Naive thymus-derived CD8-positive, alpha-beta T cell (primary cell): ENCODE data around the gene SLF1. TPM values are rescaled to one million over a fixed set of nuclear protein-coding genes. Genes with fewer than 3 reads are reported as not detected.

Experiments used
- ATAC-seq, 2 donors: fragments of 150-1000 bp; cut with Tn5 transposase in 1 of 2; sonication (Bioruptor Pico), chemical (Tn5 transposase) in 1 of 2; 1 replicate in 1 of 2; 2 replicates in 1 of 2; pipeline ENCODE4 v1.10.0; 2021; ENCODE audit warnings: mild to moderate bottlenecking in 2 of 2, moderate library complexity in 2 of 2
- POLR2A ChIA-PET: fragments of 350-600 bp; sonication (Branson Sonifier 250); formaldehyde crosslinking; loops from one replicate; lab custom pipeline; 2021; ENCODE audit warnings: antibody characterized with exemption; lab: Charles Lee
- DNase-seq, 10 donors: peaks; one replicate each; pipeline versions ENCODE4 v3.0.0 to v3.0.0-alpha.2; 2020 to 2022
- H3K27ac Mint-ChIP-seq, 10 donors: one replicate each; pipeline ENCODE4 v1.8.0; 2020 to 2022; ENCODE audit warnings: mild to moderate bottlenecking in 10 of 10, mixed read lengths in 10 of 10, moderate library complexity in 4 of 10, inconsistent platforms in 1 of 10
- H3K27me3 Mint-ChIP-seq, 5 donors: one replicate each; pipeline ENCODE4 v1.8.0; 2021 to 2022; ENCODE audit warnings: mixed read lengths in 5 of 5
- H3K36me3 Mint-ChIP-seq, 3 donors: one replicate each; pipeline ENCODE4 v1.8.0; 2020 to 2022; ENCODE audit warnings: mixed read lengths in 3 of 3, mild to moderate bottlenecking in 2 of 3, inconsistent platforms in 1 of 3
- H3K4me1 Mint-ChIP-seq, 4 donors: one replicate each; pipeline ENCODE4 v1.8.0; 2021 to 2022; ENCODE audit warnings: mixed read lengths in 4 of 4
- H3K4me3 Mint-ChIP-seq, 10 donors: one replicate each; pipeline ENCODE4 v1.8.0; 2020 to 2022; ENCODE audit warnings: mild to moderate bottlenecking in 10 of 10, mixed read lengths in 10 of 10, moderate library complexity in 6 of 10, inconsistent platforms in 1 of 10
- H3K9me3 Mint-ChIP-seq, 9 donors: one replicate each; pipeline ENCODE4 v1.8.0; 2020 to 2022; ENCODE audit warnings: mixed read lengths in 9 of 9, mild to moderate bottlenecking in 3 of 9, inconsistent platforms in 1 of 9, moderate library complexity in 1 of 9
- polyA plus RNA-seq, 3 donors: library from polyadenylated mRNA; unstranded; fragments of 300-500 nt; fragmentation: Illumina TruSeq; gene quantifications; one replicate each; pipeline ENCODE4 v1.2.3, GENCODE V29; 2021
- total RNA-seq, 8 experiments: library from RNA in 2 of 8; stranded (reverse) in 2 of 8; gene quantifications; one replicate each; pipeline ENCODE4 v1.2.3 and lab custom pipeline; 2021 to 2026

SLF1 gene
- total and polyA plus RNA-seq, 5 experiments from 2014 or later = 3.3 to 12.4 (median 7.9) TPM

- H3K27me3 Mint-ChIP-seq = no peaks in the 10 kb centered on the region
- no peaks in the 10 kb centered on the region for H3K36me3 Mint-ChIP-seq
- ATAC-seq (no peak), DNase-seq (no peak)
- no peak overlapping the region for H3K27ac Mint-ChIP-seq
- H3K9me3 Mint-ChIP-seq = no peaks in the 10 kb centered on the region
- H3K4me1 Mint-ChIP-seq = peaks cover 9 to 49% (median 38%) of the 10 kb centered on the region in 4 donors
- H3K4me3 Mint-ChIP-seq = peak overlapping the region in 1 of 10 donors; percentile 17
- POLR2A ChIA-PET = no interaction called here
Measured at GRCh38 chr5:94621763-94622162, 3.3 kb downstream of the SLF1 start.

GRCh38 chr5:94623011-94623410 lies 4.5 kb downstream of the SLF1 start:
- peak overlapping the region in 1 of 10 donors; percentile 53 for H3K27ac Mint-ChIP-seq
- H3K9me3 Mint-ChIP-seq = no peaks in the 10 kb centered on the region
- peaks cover 5 to 41% (median 30%) of the 10 kb centered on the region in 4 donors for H3K4me1 Mint-ChIP-seq
- ATAC-seq (no peak), DNase-seq (no peak)
- no peaks in the 10 kb centered on the region for H3K36me3 Mint-ChIP-seq
- POLR2A ChIA-PET = no interaction called here
- peak overlapping the region in 1 of 10 donors; percentile 25 for H3K4me3 Mint-ChIP-seq
- H3K27me3 Mint-ChIP-seq = no peaks in the 10 kb centered on the region

- Mint-ChIP-seq H3K27ac (no peak overlapping the region), H3K27me3 (no peaks in the 10 kb centered on the region), H3K4me1 (peaks cover 5 to 39% (median 26%) of the 10 kb centered on the region in 4 donors), H3K4me3 (no peak overlapping the region), H3K36me3 (peaks cover 0 to 3% (median 0%) of the 10 kb centered on the region in 3 donors), H3K9me3 (no peaks in the 10 kb centered on the region)
- POLR2A ChIA-PET = no interaction called here
- DNase-seq (no peak), ATAC-seq (no peak)
Measured at GRCh38 chr5:94623877-94624276, 5.4 kb downstream of the SLF1 start.

- Mint-ChIP-seq H3K36me3 (peaks cover 0 to 28% (median 20%) of the 10 kb centered on the region in 3 donors), H3K27me3 (no peaks in the 10 kb centered on the region), H3K4me1 (peaks cover 4 to 23% (median 11%) of the 10 kb centered on the region in 4 donors), H3K4me3 (no peak overlapping the region), H3K9me3 (no peaks in the 10 kb centered on the region), H3K27ac (no peak overlapping the region)
- POLR2A ChIA-PET = no interaction called here
- ATAC-seq (no peak), DNase-seq (no peak)
Measured at GRCh38 chr5:94627191-94627590, 8.7 kb downstream of the SLF1 start.

GRCh38 chr5:94632024-94632423 lies 13.6 kb downstream of the SLF1 start:
- ATAC-seq (no peak), DNase-seq (no peak)
- Mint-ChIP-seq H3K4me1 (peaks cover 10 to 31% (median 18%) of the 10 kb centered on the region in 4 donors), H3K27ac (peak overlapping the region in 1 of 10 donors; percentile 10), H3K4me3 (peak overlapping the region in 1 of 10 donors; percentile 24), H3K36me3 (peaks cover 20 to 67% (median 52%) of the 10 kb centered on the region in 3 donors), H3K9me3 (peaks cover 0 to 17% (median 5%) of the 10 kb centered on the region in 9 donors), H3K27me3 (no peaks in the 10 kb centered on the region)
- POLR2A ChIA-PET = no interaction called here

- Mint-ChIP-seq H3K27ac (peak overlapping the region in 1 of 10 donors; percentile 40), H3K9me3 (peaks cover 9 to 36% (median 33%) of the 10 kb centered on the region in 9 donors), H3K36me3 (peaks cover 40 to 76% (median 66%) of the 10 kb centered on the region in 3 donors), H3K4me3 (no peak overlapping the region), H3K27me3 (no peaks in the 10 kb centered on the region), H3K4me1 (peaks cover 6 to 18% (median 12%) of the 10 kb centered on the region in 4 donors)
- POLR2A ChIA-PET = no interaction called here
- no peak for DNase-seq
- ATAC-seq = no peak
Measured at GRCh38 chr5:94640176-94640575, 21.7 kb downstream of the SLF1 start.

GRCh38 chr5:94645053-94645452 lies 26.6 kb downstream of the SLF1 start:
- Mint-ChIP-seq H3K4me1 (peaks cover 0 to 7% (median under 1%) of the 10 kb centered on the region in 4 donors), H3K9me3 (peaks cover 4 to 17% (median 9%) of the 10 kb centered on the region in 9 donors), H3K27me3 (no peaks in the 10 kb centered on the region), H3K4me3 (no peak overlapping the region), H3K36me3 (peaks cover 14 to 56% (median 39%) of the 10 kb centered on the region in 3 donors), H3K27ac (no peak overlapping the region)
- POLR2A ChIA-PET = no interaction called here
- ATAC-seq (no peak), DNase-seq (no peak)

GRCh38 chr5:94646758-94647157 lies 28.3 kb downstream of the SLF1 start:
- H3K27me3 Mint-ChIP-seq = no peaks in the 10 kb centered on the region
- peaks cover under 1 to 44% (median 29%) of the 10 kb centered on the region in 3 donors for H3K36me3 Mint-ChIP-seq
- peaks cover 0 to under 1% (median 0%) of the 10 kb centered on the region in 9 donors for H3K9me3 Mint-ChIP-seq
- POLR2A ChIA-PET = no interaction called here
- H3K4me1 Mint-ChIP-seq = peaks cover 0 to 7% (median 0%) of the 10 kb centered on the region in 4 donors
- H3K4me3 Mint-ChIP-seq = no peak overlapping the region
- ATAC-seq (no peak), DNase-seq (no peak)
- H3K27ac Mint-ChIP-seq = no peak overlapping the region

- no peak overlapping the region for H3K27ac Mint-ChIP-seq
- H3K4me3 Mint-ChIP-seq = no peak overlapping the region
- H3K36me3 Mint-ChIP-seq = peaks cover 14 to 52% (median 41%) of the 10 kb centered on the region in 3 donors
- no peaks in the 10 kb centered on the region for H3K27me3 Mint-ChIP-seq
- no peak for DNase-seq
- POLR2A ChIA-PET = no interaction called here
- peaks cover 0 to 9% (median 5%) of the 10 kb centered on the region in 9 donors for H3K9me3 Mint-ChIP-seq
- no peak for ATAC-seq
- no peaks in the 10 kb centered on the region for H3K4me1 Mint-ChIP-seq
Measured at GRCh38 chr5:94649874-94650273, 31.4 kb downstream of the SLF1 start.

- Mint-ChIP-seq H3K4me1 (peaks cover 0 to 3% (median 0%) of the 10 kb centered on the region in 4 donors), H3K36me3 (peaks cover 48 to 71% (median 67%) of the 10 kb centered on the region in 3 donors), H3K9me3 (peaks cover 21 to 47% (median 44%) of the 10 kb centered on the region in 9 donors), H3K27me3 (no peaks in the 10 kb centered on the region), H3K27ac (no peak overlapping the region), H3K4me3 (no peak overlapping the region)
- POLR2A ChIA-PET = no interaction called here
- DNase-seq (no peak), ATAC-seq (no peak)
Measured at GRCh38 chr5:94658272-94658671, 39.8 kb downstream of the SLF1 start.

GRCh38 chr5:94660506-94660905 lies 42.0 kb downstream of the SLF1 start:
- DNase-seq = no peak
- Mint-ChIP-seq H3K4me3 (no peak overlapping the region), H3K27ac (no peak overlapping the region), H3K36me3 (peaks cover 32 to 73% (median 53%) of the 10 kb centered on the region in 3 donors), H3K4me1 (peaks cover 0 to 3% (median 0%) of the 10 kb centered on the region in 4 donors), H3K27me3 (no peaks in the 10 kb centered on the region), H3K9me3 (peaks cover 16 to 40% (median 32%) of the 10 kb centered on the region in 9 donors)
- ATAC-seq = no peak
- POLR2A ChIA-PET = interaction anchor here (0.5 kb wide), 1 partner anchor 28 kb away, joined by 3 read pairs; no protein-coding TSS in a partner anchor

GRCh38 chr5:94661086-94661485 lies 42.6 kb downstream of the SLF1 start:
- Mint-ChIP-seq H3K4me3 (no peak overlapping the region), H3K9me3 (peaks cover 14 to 34% (median 27%) of the 10 kb centered on the region in 9 donors), H3K27ac (peak overlapping the region in 1 of 10 donors; percentile 15), H3K4me1 (peaks cover 0 to 3% (median 0%) of the 10 kb centered on the region in 4 donors), H3K27me3 (no peaks in the 10 kb centered on the region), H3K36me3 (peaks cover 26 to 71% (median 47%) of the 10 kb centered on the region in 3 donors)
- no peak for DNase-seq
- ATAC-seq = no peak
- POLR2A ChIA-PET = no interaction called here

- no peak overlapping the region for H3K27ac Mint-ChIP-seq
- peaks cover 0 to 71% (median 27%) of the 10 kb centered on the region in 3 donors for H3K36me3 Mint-ChIP-seq
Measured at GRCh38 chr5:94667937-94668336, 49.5 kb downstream of the SLF1 start.

More at GRCh38 chr5:94667937-94668336, 49.5 kb downstream of the SLF1 start:
- no peaks in the 10 kb centered on the region for H3K27me3 Mint-ChIP-seq
- ATAC-seq (no peak), DNase-seq (no peak)
- H3K4me1 Mint-ChIP-seq = peaks cover 0 to 3% (median under 1%) of the 10 kb centered on the region in 4 donors
- no peaks in the 10 kb centered on the region for H3K9me3 Mint-ChIP-seq
- H3K4me3 Mint-ChIP-seq = no peak overlapping the region
- POLR2A ChIA-PET = interaction anchor here (0.5 kb wide), 1 partner anchor 33 kb away, joined by 10 read pairs; no protein-coding TSS in a partner anchor
